Measurements from ENCODE around the gene GPR151.

The GPR151 gene

GRCh38 chr5:146490089-146490843, 25.7 kb downstream of the GPR151 start:
- H3K4me3 ChIP-seq (ENCODE audit: low read depth in 1 of 5, low read length in 5 of 5), result no peak overlapping the region
- no peaks in the 10 kb centered on the region for H3K4me1 ChIP-seq (ENCODE audit: control insufficient read depth in 5 of 5, insufficient read depth in 5 of 5, low read length in 5 of 5)
- peaks cover 6 to 34% (median 20%) of the 10 kb centered on the region in 5 donors for H3K36me3 ChIP-seq (ENCODE audit: control insufficient read depth in 5 of 5, insufficient read depth in 5 of 5, low read length in 5 of 5)
- no peak overlapping the region for H3K9ac ChIP-seq (ENCODE audit: low read length in 5 of 5)
- H3K9me3 ChIP-seq (ENCODE audit: control insufficient read depth in 5 of 5, low read length in 5 of 5), result no peaks in the 10 kb centered on the region
- no peak overlapping the region for H3K27ac ChIP-seq (ENCODE audit: low read depth, low read length)
- H3K27me3 ChIP-seq (ENCODE audit: control insufficient read depth in 5 of 5, insufficient read depth in 4 of 5, low read length in 5 of 5), result no peaks in the 10 kb centered on the region

- Histone ChIP-seq H3K36me3 (ENCODE audit: control insufficient read depth in 5 of 5, insufficient read depth in 5 of 5, low read length in 5 of 5) (peaks cover 36 to 67% (median 55%) of the 10 kb centered on the region in 5 donors), H3K4me3 (ENCODE audit: low read depth in 1 of 5, low read length in 5 of 5) (no peak overlapping the region), H3K27ac (ENCODE audit: low read depth, low read length) (no peak overlapping the region), H3K9ac (ENCODE audit: low read length in 5 of 5) (no peak overlapping the region), H3K27me3 (ENCODE audit: control insufficient read depth in 5 of 5, insufficient read depth in 4 of 5, low read length in 5 of 5) (no peaks in the 10 kb centered on the region), H3K9me3 (ENCODE audit: control insufficient read depth in 5 of 5, low read length in 5 of 5) (no peaks in the 10 kb centered on the region), H3K4me1 (ENCODE audit: control insufficient read depth in 5 of 5, insufficient read depth in 5 of 5, low read length in 5 of 5) (no peaks in the 10 kb centered on the region)
These were observed 31.1 kb downstream of the GPR151 start for GRCh38 chr5:146484714-146485391.

- no peak overlapping the region for H3K9ac ChIP-seq (ENCODE audit: low read length in 5 of 5)
- no peak overlapping the region for H3K27ac ChIP-seq (ENCODE audit: low read depth, low read length)
- H3K36me3 ChIP-seq (ENCODE audit: control insufficient read depth in 5 of 5, insufficient read depth in 5 of 5, low read length in 5 of 5), result peaks cover 37 to 60% (median 57%) of the 10 kb centered on the region in 5 donors
- no peak overlapping the region for H3K4me3 ChIP-seq (ENCODE audit: low read depth in 1 of 5, low read length in 5 of 5)
- H3K27me3 ChIP-seq (ENCODE audit: control insufficient read depth in 5 of 5, insufficient read depth in 4 of 5, low read length in 5 of 5), result no peaks in the 10 kb centered on the region
- no peaks in the 10 kb centered on the region for H3K9me3 ChIP-seq (ENCODE audit: control insufficient read depth in 5 of 5, low read length in 5 of 5)
- no peaks in the 10 kb centered on the region for H3K4me1 ChIP-seq (ENCODE audit: control insufficient read depth in 5 of 5, insufficient read depth in 5 of 5, low read length in 5 of 5)
These were observed 33.2 kb downstream of the GPR151 start for GRCh38 chr5:146482775-146483174.

GRCh38 chr5:146475906-146476305, 40.1 kb downstream of the GPR151 start:
- no peak overlapping the region for H3K4me3 ChIP-seq (ENCODE audit: low read depth in 1 of 5, low read length in 5 of 5)
- no peaks in the 10 kb centered on the region for H3K27me3 ChIP-seq (ENCODE audit: control insufficient read depth in 5 of 5, insufficient read depth in 4 of 5, low read length in 5 of 5)
- no peaks in the 10 kb centered on the region for H3K4me1 ChIP-seq (ENCODE audit: control insufficient read depth in 5 of 5, insufficient read depth in 5 of 5, low read length in 5 of 5)
- H3K27ac ChIP-seq (ENCODE audit: low read depth, low read length), result no peak overlapping the region
- H3K9me3 ChIP-seq (ENCODE audit: control insufficient read depth in 5 of 5, low read length in 5 of 5), result no peaks in the 10 kb centered on the region
- no peak overlapping the region for H3K9ac ChIP-seq (ENCODE audit: low read length in 5 of 5)
- H3K36me3 ChIP-seq (ENCODE audit: control insufficient read depth in 5 of 5, insufficient read depth in 5 of 5, low read length in 5 of 5), result peaks cover 33 to 57% (median 50%) of the 10 kb centered on the region in 5 donors

- Histone ChIP-seq H3K27ac (ENCODE audit: low read depth, low read length) (no peak overlapping the region), H3K9ac (ENCODE audit: low read length in 5 of 5) (no peak overlapping the region), H3K27me3 (ENCODE audit: control insufficient read depth in 5 of 5, insufficient read depth in 4 of 5, low read length in 5 of 5) (no peaks in the 10 kb centered on the region), H3K36me3 (ENCODE audit: control insufficient read depth in 5 of 5, insufficient read depth in 5 of 5, low read length in 5 of 5) (peaks cover 33 to 59% (median 51%) of the 10 kb centered on the region in 5 donors), H3K4me1 (ENCODE audit: control insufficient read depth in 5 of 5, insufficient read depth in 5 of 5, low read length in 5 of 5) (no peaks in the 10 kb centered on the region), H3K9me3 (ENCODE audit: control insufficient read depth in 5 of 5, low read length in 5 of 5) (no peaks in the 10 kb centered on the region), H3K4me3 (ENCODE audit: low read depth in 1 of 5, low read length in 5 of 5) (no peak overlapping the region)
These were observed 40.7 kb downstream of the GPR151 start for GRCh38 chr5:146475190-146475780.

GRCh38 chr5:146474065-146474464, 41.9 kb downstream of the GPR151 start:
- H3K9ac ChIP-seq (ENCODE audit: low read length in 5 of 5), result no peak overlapping the region
- H3K4me3 ChIP-seq (ENCODE audit: low read depth in 1 of 5, low read length in 5 of 5), result no peak overlapping the region
- peaks cover 33 to 58% (median 55%) of the 10 kb centered on the region in 5 donors for H3K36me3 ChIP-seq (ENCODE audit: control insufficient read depth in 5 of 5, insufficient read depth in 5 of 5, low read length in 5 of 5)
- no peaks in the 10 kb centered on the region for H3K27me3 ChIP-seq (ENCODE audit: control insufficient read depth in 5 of 5, insufficient read depth in 4 of 5, low read length in 5 of 5)
- H3K27ac ChIP-seq (ENCODE audit: low read depth, low read length), result no peak overlapping the region
- H3K4me1 ChIP-seq (ENCODE audit: control insufficient read depth in 5 of 5, insufficient read depth in 5 of 5, low read length in 5 of 5), result no peaks in the 10 kb centered on the region
- no peaks in the 10 kb centered on the region for H3K9me3 ChIP-seq (ENCODE audit: control insufficient read depth in 5 of 5, low read length in 5 of 5)

- no peak overlapping the region for H3K4me3 ChIP-seq (ENCODE audit: low read depth in 1 of 5, low read length in 5 of 5)
- H3K36me3 ChIP-seq (ENCODE audit: control insufficient read depth in 5 of 5, insufficient read depth in 5 of 5, low read length in 5 of 5), result peaks cover 42 to 58% (median 52%) of the 10 kb centered on the region in 5 donors
- H3K27ac ChIP-seq (ENCODE audit: low read depth, low read length), result no peak overlapping the region
- peak overlapping the region in 1 of 5 donors; percentile 20 for H3K9ac ChIP-seq (ENCODE audit: low read length in 5 of 5)
- H3K27me3 ChIP-seq (ENCODE audit: control insufficient read depth in 5 of 5, insufficient read depth in 4 of 5, low read length in 5 of 5), result no peaks in the 10 kb centered on the region
- H3K9me3 ChIP-seq (ENCODE audit: control insufficient read depth in 5 of 5, low read length in 5 of 5), result no peaks in the 10 kb centered on the region
- no peaks in the 10 kb centered on the region for H3K4me1 ChIP-seq (ENCODE audit: control insufficient read depth in 5 of 5, insufficient read depth in 5 of 5, low read length in 5 of 5)
These were observed 48.2 kb downstream of the GPR151 start for GRCh38 chr5:146467760-146468159.

- H3K4me1 ChIP-seq (ENCODE audit: control insufficient read depth in 5 of 5, insufficient read depth in 5 of 5, low read length in 5 of 5), result no peaks in the 10 kb centered on the region
- no peak overlapping the region for H3K9ac ChIP-seq (ENCODE audit: low read length in 5 of 5)
- no peak overlapping the region for H3K4me3 ChIP-seq (ENCODE audit: low read depth in 1 of 5, low read length in 5 of 5)
- no peaks in the 10 kb centered on the region for H3K9me3 ChIP-seq (ENCODE audit: control insufficient read depth in 5 of 5, low read length in 5 of 5)
- no peak overlapping the region for H3K27ac ChIP-seq (ENCODE audit: low read depth, low read length)
- peaks cover 41 to 53% (median 45%) of the 10 kb centered on the region in 5 donors for H3K36me3 ChIP-seq (ENCODE audit: control insufficient read depth in 5 of 5, insufficient read depth in 5 of 5, low read length in 5 of 5)
- H3K27me3 ChIP-seq (ENCODE audit: control insufficient read depth in 5 of 5, insufficient read depth in 4 of 5, low read length in 5 of 5), result no peaks in the 10 kb centered on the region
These were observed 49.3 kb downstream of the GPR151 start for GRCh38 chr5:146466521-146467349.

GRCh38 chr5:146463446-146463845, 52.5 kb downstream of the GPR151 start:
- H3K27ac ChIP-seq (ENCODE audit: low read depth, low read length), result no peak overlapping the region
- no peak overlapping the region for H3K4me3 ChIP-seq (ENCODE audit: low read depth in 1 of 5, low read length in 5 of 5)
- H3K36me3 ChIP-seq (ENCODE audit: control insufficient read depth in 5 of 5, insufficient read depth in 5 of 5, low read length in 5 of 5), result peaks cover 47 to 59% (median 50%) of the 10 kb centered on the region in 5 donors

More at GRCh38 chr5:146463446-146463845, 52.5 kb downstream of the GPR151 start:
- Histone ChIP-seq H3K27me3 (ENCODE audit: control insufficient read depth in 5 of 5, insufficient read depth in 4 of 5, low read length in 5 of 5) (no peaks in the 10 kb centered on the region), H3K4me1 (ENCODE audit: control insufficient read depth in 5 of 5, insufficient read depth in 5 of 5, low read length in 5 of 5) (no peaks in the 10 kb centered on the region), H3K9ac (ENCODE audit: low read length in 5 of 5) (no peak overlapping the region), H3K9me3 (ENCODE audit: control insufficient read depth in 5 of 5, low read length in 5 of 5) (no peaks in the 10 kb centered on the region)

Measured in subcutaneous abdominal adipose tissue (tissue), 5 donors.